ENCODE results near the gene CXXC5.

DNA sequence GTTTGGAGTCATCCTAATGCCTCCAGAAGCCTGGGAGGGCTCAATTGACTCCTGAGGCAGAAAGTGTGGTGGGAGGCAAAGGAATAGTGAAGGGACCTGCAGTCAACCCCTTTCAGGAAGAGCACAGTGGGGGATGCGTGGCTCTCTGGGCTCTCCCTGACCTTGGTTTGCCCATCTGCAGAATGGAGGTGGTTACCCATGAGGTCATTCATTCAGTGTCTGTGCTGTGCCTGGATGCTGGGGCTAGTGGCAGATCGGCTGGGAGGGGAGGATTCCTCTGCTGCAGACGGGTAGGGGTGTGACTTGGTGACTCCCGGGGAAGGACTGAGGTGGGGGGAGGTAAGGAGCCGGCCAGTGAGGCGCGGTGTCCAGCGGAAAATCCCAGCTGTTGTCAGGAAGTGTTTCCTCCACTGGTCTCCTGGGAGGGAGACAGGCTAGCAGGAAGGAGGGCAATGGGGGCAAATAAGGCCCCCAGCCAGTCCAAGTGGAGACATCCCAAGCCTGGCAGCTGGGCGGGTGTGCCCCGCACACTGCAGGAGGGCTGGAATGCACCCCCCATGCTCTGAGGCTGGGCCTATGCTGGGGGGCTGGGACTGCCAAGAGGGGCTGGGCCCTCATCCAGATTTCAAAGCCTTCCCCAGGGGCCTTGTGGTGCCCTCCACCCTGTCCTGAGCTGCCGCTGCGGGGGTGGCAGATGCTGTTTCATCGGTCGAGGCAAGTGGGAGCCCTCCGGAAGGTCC, 10.9 kb downstream of the CXXC5 start:
- TF ChIP-seq, protein P1, sequence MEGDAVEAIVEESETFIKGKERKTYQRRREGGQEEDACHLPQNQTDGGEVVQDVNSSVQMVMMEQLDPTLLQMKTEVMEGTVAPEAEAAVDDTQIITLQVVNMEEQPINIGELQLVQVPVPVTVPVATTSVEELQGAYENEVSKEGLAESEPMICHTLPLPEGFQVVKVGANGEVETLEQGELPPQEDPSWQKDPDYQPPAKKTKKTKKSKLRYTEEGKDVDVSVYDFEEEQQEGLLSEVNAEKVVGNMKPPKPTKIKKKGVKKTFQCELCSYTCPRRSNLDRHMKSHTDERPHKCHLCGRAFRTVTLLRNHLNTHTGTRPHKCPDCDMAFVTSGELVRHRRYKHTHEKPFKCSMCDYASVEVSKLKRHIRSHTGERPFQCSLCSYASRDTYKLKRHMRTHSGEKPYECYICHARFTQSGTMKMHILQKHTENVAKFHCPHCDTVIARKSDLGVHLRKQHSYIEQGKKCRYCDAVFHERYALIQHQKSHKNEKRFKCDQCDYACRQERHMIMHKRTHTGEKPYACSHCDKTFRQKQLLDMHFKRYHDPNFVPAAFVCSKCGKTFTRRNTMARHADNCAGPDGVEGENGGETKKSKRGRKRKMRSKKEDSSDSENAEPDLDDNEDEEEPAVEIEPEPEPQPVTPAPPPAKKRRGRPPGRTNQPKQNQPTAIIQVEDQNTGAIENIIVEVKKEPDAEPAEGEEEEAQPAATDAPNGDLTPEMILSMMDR (IDR thresholded peaks at IDR 0.05), result no peak
- TF ChIP-seq SP1 (CRISPR knock-in tag; conservative IDR thresholded peaks at IDR 0.05), result no peak
- no peak for TF ChIP-seq ATF2 (CRISPR knock-in tag; IDR thresholded peaks at IDR 0.05; ENCODE audit: borderline replicate concordance, low read depth)
- no peak for TF ChIP-seq GABPB1 (CRISPR knock-in tag; IDR thresholded peaks at IDR 0.05)
- TF ChIP-seq USF1 (CRISPR knock-in tag; IDR thresholded peaks at IDR 0.05), result no peak
- TF ChIP-seq NFYB (CRISPR knock-in tag; conservative IDR thresholded peaks at IDR 0.05; ENCODE audit: low read depth), result no peak
- TF ChIP-seq JUN (CRISPR knock-in tag; IDR thresholded peaks at IDR 0.05), result no peak
- TF ChIP-seq GTF2I (CRISPR knock-in tag; conservative IDR thresholded peaks at IDR 0.05), result peak; percentile 26; the same call in 1 of the 2 replicates
- TF ChIP-seq, protein P2, sequence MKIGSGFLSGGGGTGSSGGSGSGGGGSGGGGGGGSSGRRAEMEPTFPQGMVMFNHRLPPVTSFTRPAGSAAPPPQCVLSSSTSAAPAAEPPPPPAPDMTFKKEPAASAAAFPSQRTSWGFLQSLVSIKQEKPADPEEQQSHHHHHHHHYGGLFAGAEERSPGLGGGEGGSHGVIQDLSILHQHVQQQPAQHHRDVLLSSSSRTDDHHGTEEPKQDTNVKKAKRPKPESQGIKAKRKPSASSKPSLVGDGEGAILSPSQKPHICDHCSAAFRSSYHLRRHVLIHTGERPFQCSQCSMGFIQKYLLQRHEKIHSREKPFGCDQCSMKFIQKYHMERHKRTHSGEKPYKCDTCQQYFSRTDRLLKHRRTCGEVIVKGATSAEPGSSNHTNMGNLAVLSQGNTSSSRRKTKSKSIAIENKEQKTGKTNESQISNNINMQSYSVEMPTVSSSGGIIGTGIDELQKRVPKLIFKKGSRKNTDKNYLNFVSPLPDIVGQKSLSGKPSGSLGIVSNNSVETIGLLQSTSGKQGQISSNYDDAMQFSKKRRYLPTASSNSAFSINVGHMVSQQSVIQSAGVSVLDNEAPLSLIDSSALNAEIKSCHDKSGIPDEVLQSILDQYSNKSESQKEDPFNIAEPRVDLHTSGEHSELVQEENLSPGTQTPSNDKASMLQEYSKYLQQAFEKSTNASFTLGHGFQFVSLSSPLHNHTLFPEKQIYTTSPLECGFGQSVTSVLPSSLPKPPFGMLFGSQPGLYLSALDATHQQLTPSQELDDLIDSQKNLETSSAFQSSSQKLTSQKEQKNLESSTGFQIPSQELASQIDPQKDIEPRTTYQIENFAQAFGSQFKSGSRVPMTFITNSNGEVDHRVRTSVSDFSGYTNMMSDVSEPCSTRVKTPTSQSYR (CRISPR knock-in tag; IDR thresholded peaks at IDR 0.05), result no peak
